Smooth muscle cell (in vitro differentiated cells): ENCODE results near the gene RPEL1. TPM values are rescaled to one million over a fixed set of nuclear protein-coding genes. Genes with fewer than 3 reads are reported as not detected.
"Not testable (repeated sequence)": the region's sequence is repeated elsewhere in the genome, so short reads cannot be mapped to it uniquely, and the experiment has no call there.

ENCODE experiments used
- DNase-seq: peaks from one replicate; lab custom pipeline; 2025; ENCODE audit not compliant: unreplicated experiment; lab: John Stamatoyannopoulos, UW
- H2AFZ ChIP-seq: fragments of 200-600 bp; sonication (generic); 2 replicates; pipeline ENCODE4 v1.6.0; 2016; ENCODE audit warnings: antibody characterized with exemption, low read depth, mild to moderate bottlenecking
- H3F3A ChIP-seq: fragments of 200-600 bp; sonication (generic); 2 replicates; pipeline ENCODE4 v1.6.0; 2017; ENCODE audit warnings: antibody characterized with exemption, low read depth
- H3K27ac ChIP-seq: fragments of 200-600 bp; sonication (generic); 2 replicates; pipeline ENCODE4 v1.5.1; 2016; ENCODE audit warnings: low read depth, mild to moderate bottlenecking
- H3K27me3 ChIP-seq: fragments of 200-600 bp; sonication (generic); 2 replicates; pipeline ENCODE4 v1.6.1; 2016; ENCODE audit warnings: low read depth, mild to moderate bottlenecking
- H3K36me3 ChIP-seq: fragments of 200-600 bp; sonication (generic); 2 replicates; pipeline ENCODE4 v1.5.1; 2016; ENCODE audit warnings: low read depth
- H3K4me1 ChIP-seq: fragments of 200-600 bp; sonication (generic); 2 replicates; pipeline ENCODE4 v1.5.1; 2016; ENCODE audit warnings: low read depth
- H3K4me2 ChIP-seq: fragments of 200-600 bp; sonication (generic); 2 replicates; pipeline ENCODE4 v1.6.0; 2016; ENCODE audit warnings: mild to moderate bottlenecking
- H3K4me3 ChIP-seq: fragments of 200-600 bp; sonication (generic); 2 replicates; pipeline ENCODE4 v1.5.1; 2016; ENCODE audit warnings: mild to moderate bottlenecking
- H3K79me2 ChIP-seq: fragments of 200-600 bp; sonication (generic); 2 replicates; pipeline ENCODE4 v1.6.0; 2016; ENCODE audit warnings: low read depth, mild to moderate bottlenecking
- H3K9ac ChIP-seq: fragments of 200-600 bp; sonication (generic); 2 replicates; pipeline ENCODE4 v1.6.0; 2016; ENCODE audit warnings: low read depth
- H3K9me3 ChIP-seq: fragments of 200-600 bp; sonication (generic); replicated peaks from 2 replicates; pipeline ENCODE4 v1.5.1; 2016; ENCODE audit warnings: low read depth
- H4K20me1 ChIP-seq: fragments of 200-600 bp; sonication (generic); 2 replicates; pipeline ENCODE4 v1.6.0; 2016; ENCODE audit warnings: low read depth
- WGBS: methylation state at CpG from one replicate; pipeline ENCODE4 v1.1.7; 2016; ENCODE audit warnings: low lambda C conversion rate; 5-methylcytosine and 5-hydroxymethylcytosine counted together
- polyA plus RNA-seq: library from polyadenylated mRNA; unstranded; fragments of >200 nt; fragmentation: Nextera tagmentation; extraction: Ambion mirVana; gene quantifications from 2 replicates; pipeline ENCODE4 v1.2.1, GENCODE V29; 2016
- total RNA-seq: library from RNA; depleted of rRNA; stranded (reverse); fragments of >200 nt; gene quantifications from 2 replicates; pipeline ENCODE4 v1.2.3, GENCODE V29; 2014
- TF ChIP-seq, protein P1 (sequence below): fragments of 200-600 bp; sonication (generic); IDR thresholded peaks from 2 replicates; pipeline ENCODE4 v1.5.1; 2017; ENCODE audit warnings: borderline replicate concordance, mild to moderate bottlenecking, antibody characterized with exemption; ENCODE audit not compliant: insufficient read depth, poor library complexity, severe bottlenecking

Gene RPEL1
- total RNA-seq (not detected in 2 replicates), polyA plus RNA-seq (not detected in 2 replicates)

DNA sequence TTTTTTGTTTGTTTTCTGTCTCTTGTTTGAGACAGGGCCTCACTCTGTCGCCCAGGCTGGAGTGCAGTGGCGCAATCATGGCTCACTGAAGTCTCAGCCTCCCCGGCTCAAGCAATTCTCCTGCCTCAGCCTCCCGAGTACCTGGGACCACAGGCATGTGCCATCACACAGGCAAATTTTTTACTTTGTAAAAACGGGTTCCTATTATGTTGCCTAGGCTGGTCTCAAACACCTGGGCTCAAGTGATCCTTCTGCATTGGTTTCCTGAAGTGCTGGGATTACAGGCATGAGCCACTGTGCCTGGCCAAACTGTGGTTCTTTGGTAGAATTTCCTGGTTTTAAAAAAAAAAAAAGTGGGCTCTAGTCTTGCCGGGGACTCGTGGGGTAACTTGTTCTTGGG is at the start of gene RPEL1:
RPEL1 (plus strand) TSS at position 301 of the 400 bp plus-strand sequence. CDS start 110 bp downstream, outside the sequence.
- not testable (repeated sequence) for H3K9me3 ChIP-seq, H3K27ac ChIP-seq, H3K79me2 ChIP-seq, H3K4me1 ChIP-seq, H2AFZ ChIP-seq, H3K27me3 ChIP-seq, H3F3A ChIP-seq, DNase-seq, H3K9ac ChIP-seq, H3K4me2 ChIP-seq, H4K20me1 ChIP-seq, H3K4me3 ChIP-seq, H3K36me3 ChIP-seq
- 93% methylated on average over 7 of the region's 7 CpGs for WGBS

DNA sequence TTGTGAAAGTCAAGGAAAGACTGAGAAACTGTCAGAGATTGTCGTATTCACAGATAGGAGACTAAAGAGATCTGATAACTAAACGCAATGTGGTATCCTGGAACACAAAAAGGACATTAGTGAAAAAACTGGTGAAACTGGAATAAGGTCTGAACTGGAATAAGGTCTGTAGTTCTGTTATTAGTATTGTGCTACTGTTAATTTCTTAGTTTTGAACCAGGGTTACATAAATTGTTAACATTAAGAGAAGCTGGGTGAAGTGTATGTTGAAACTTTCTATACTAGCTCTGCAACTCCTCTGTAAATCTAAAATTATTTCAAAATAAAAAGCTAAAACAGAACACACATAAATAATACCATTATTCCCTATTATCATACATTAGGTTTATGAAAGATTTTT is 49.2 kb upstream of the RPEL1 start:
- peak overlapping the region; percentile 56 for H2AFZ ChIP-seq
- 69% methylated on average over 2 of the region's 2 CpGs for WGBS
- H3K79me2 ChIP-seq, result peaks cover 13% of the 10 kb centered on the region

DNA sequence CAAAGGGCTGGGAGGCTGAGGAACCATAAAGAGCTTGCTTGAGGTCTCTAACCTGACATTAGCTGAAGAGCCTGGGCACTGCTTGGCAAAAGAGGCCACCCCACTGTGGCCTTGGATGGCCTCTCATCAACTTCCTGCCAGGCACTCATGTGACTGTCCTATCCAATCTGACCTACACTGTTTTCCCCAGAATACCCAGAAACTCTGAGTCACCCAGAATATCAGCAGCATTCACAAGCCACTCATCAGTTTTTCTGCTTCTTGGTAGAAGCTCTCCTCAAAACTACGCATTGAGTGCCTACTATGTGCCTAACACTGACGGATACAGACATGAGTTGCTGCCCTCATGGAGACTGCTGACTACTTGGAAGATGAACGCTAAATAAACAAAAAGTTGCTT is 48.5 kb upstream of the RPEL1 start:
- H2AFZ ChIP-seq, result peak overlapping the region; percentile 56
- 62% methylated on average over 3 of the region's 3 CpGs for WGBS
- H3K4me2 ChIP-seq, result peak overlapping the region; percentile 14

More for the DNA sequence above, 49.2 kb upstream of the RPEL1 start:
- Histone ChIP-seq H3K4me1 (peaks cover 11% of the 10 kb centered on the region), H3K27ac (peak overlapping the region; percentile 54), H3F3A (peaks cover 9% of the 10 kb centered on the region), H3K4me2 (no peak overlapping the region), H3K36me3 (no peaks in the 10 kb centered on the region), H3K27me3 (no peaks in the 10 kb centered on the region), H3K4me3 (no peak overlapping the region), H3K9me3 (no peaks in the 10 kb centered on the region), H4K20me1 (peaks cover 8% of the 10 kb centered on the region), H3K9ac (no peak overlapping the region)
- no peak for DNase-seq
- TF ChIP-seq, protein P1, sequence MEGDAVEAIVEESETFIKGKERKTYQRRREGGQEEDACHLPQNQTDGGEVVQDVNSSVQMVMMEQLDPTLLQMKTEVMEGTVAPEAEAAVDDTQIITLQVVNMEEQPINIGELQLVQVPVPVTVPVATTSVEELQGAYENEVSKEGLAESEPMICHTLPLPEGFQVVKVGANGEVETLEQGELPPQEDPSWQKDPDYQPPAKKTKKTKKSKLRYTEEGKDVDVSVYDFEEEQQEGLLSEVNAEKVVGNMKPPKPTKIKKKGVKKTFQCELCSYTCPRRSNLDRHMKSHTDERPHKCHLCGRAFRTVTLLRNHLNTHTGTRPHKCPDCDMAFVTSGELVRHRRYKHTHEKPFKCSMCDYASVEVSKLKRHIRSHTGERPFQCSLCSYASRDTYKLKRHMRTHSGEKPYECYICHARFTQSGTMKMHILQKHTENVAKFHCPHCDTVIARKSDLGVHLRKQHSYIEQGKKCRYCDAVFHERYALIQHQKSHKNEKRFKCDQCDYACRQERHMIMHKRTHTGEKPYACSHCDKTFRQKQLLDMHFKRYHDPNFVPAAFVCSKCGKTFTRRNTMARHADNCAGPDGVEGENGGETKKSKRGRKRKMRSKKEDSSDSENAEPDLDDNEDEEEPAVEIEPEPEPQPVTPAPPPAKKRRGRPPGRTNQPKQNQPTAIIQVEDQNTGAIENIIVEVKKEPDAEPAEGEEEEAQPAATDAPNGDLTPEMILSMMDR, result no peak

DNA sequence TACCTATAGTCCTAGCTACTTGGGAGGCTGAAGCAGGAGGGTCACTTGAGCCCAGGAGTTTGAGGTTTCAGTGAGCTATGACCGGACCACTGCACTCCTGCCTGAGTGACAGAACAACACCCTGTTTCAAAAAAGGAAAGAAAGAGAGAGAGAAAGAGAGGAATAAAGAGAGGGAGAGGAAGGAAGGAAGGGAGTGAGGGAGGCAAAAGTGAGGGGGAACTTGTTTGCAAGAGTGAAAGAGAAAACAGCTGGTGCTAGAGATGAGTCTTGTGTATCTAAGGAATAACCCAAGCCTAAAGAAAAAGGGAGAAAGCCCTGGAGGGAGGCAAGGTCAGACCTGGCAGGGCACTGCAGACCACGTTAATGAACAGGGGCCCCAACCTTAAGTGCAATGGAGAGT is 47.8 kb upstream of the RPEL1 start:
- Histone ChIP-seq H3K9me3 (no peaks in the 10 kb centered on the region), H3K27me3 (no peaks in the 10 kb centered on the region), H3K79me2 (no peaks in the 10 kb centered on the region), H3K27ac (no peak overlapping the region), H4K20me1 (no peaks in the 10 kb centered on the region), H3K4me2 (no peak overlapping the region), H3K36me3 (no peaks in the 10 kb centered on the region), H2AFZ (no peak overlapping the region), H3K4me1 (peaks cover 7% of the 10 kb centered on the region), H3F3A (peaks cover 9% of the 10 kb centered on the region), H3K9ac (no peak overlapping the region), H3K4me3 (no peak overlapping the region)
- 72% methylated on average over 2 of the region's 2 CpGs for WGBS
- DNase-seq, result no peak
- TF ChIP-seq, protein P1, result no peak

More for the DNA sequence above, 48.5 kb upstream of the RPEL1 start:
- Histone ChIP-seq H3K4me3 (no peak overlapping the region), H3K27me3 (no peaks in the 10 kb centered on the region), H3K9me3 (no peaks in the 10 kb centered on the region), H3K9ac (no peak overlapping the region), H3K4me1 (peaks cover 7% of the 10 kb centered on the region), H3K79me2 (peaks cover 6% of the 10 kb centered on the region), H3K27ac (peak overlapping the region; percentile 54), H3K36me3 (no peaks in the 10 kb centered on the region), H4K20me1 (peaks cover 2% of the 10 kb centered on the region), H3F3A (peaks cover 9% of the 10 kb centered on the region)
- DNase-seq, result no peak
- TF ChIP-seq, protein P1, result no peak
